H1 (cell line): Measurements from ENCODE around the gene CCDC137. TPM values are rescaled to one million over a fixed set of nuclear protein-coding genes. Genes with fewer than 3 reads are reported as not detected.

Experiments used
- BRCA1 ChIP-seq: IDR thresholded peaks from 2 replicates; pipeline ENCODE4 v1.6.1; 2012; ENCODE audit warnings: low read depth, low read length, improper control_type of control experiment
- GABPA ChIP-seq: IDR thresholded peaks from 2 replicates; pipeline ENCODE4 v1.6.1; 2011; ENCODE audit warnings: mild to moderate bottlenecking, low read length, moderate library complexity, borderline replicate concordance; ENCODE audit not compliant: insufficient read depth
- KDM1A ChIP-seq: fragments of 200-600, 300-600 bp; sonication (generic); IDR thresholded peaks from 2 replicates; pipeline ENCODE4 v1.7.1; 2016; ENCODE audit warnings: mild to moderate bottlenecking, low read length, borderline replicate concordance
- RAD21 ChIP-seq, 2 experiments: IDR thresholded peaks in 1 of 2; conservative IDR thresholded peaks in 1 of 2; 2 replicates each; pipeline ENCODE4 v1.6.1; 2011; ENCODE audit warnings: low read depth in 2 of 2, low read length in 2 of 2, improper control_type of control experiment in 1 of 2, inconsistent platforms in 1 of 2, mild to moderate bottlenecking in 1 of 2, moderate library complexity in 1 of 2
- polyA plus RNA-seq, 7 experiments: library from polyadenylated mRNA; depleted of rRNA in 3 of 7; stranded (reverse) in 5 of 7; unstranded in 2 of 7; fragments of >200 nt in 5 of 7; fragments of 200-250 nt in 2 of 7; gene quantifications; 1 replicate in 5 of 7; 2 replicates in 1 of 7; 4 replicates in 1 of 7; pipeline versions ENCODE4 v1.2.1 to v1.2.3, GENCODE V29; 2011 to 2013; ENCODE audit warnings: missing spikeins in 2 of 7, mixed read lengths in 2 of 7
- total RNA-seq: library from RNA; stranded (reverse); fragmentation: NEBNext Ultra II Directional; extraction: Animal tissue kit (Norgen Biotek cat#: 25700); gene quantifications from 2 replicates; pipeline ENCODE4 v1.2.1, GENCODE V29; 2021
- TF ChIP-seq, protein P1 (sequence below): fragments of 300-600 bp; sonication (generic); IDR thresholded peaks from 2 replicates; pipeline ENCODE4 v1.7.1; 2012; ENCODE audit warnings: low read length, moderate library complexity, mild to moderate bottlenecking, inconsistent platforms; ENCODE audit not compliant: insufficient replicate concordance

CCDC137 gene
- total and polyA plus RNA-seq, 2 of the 8 experiments (the other 6 are each of a cell fraction or from before 2014, with no cell fraction given): 17.6 to 38.6 TPM

- TF ChIP-seq, protein P1, sequence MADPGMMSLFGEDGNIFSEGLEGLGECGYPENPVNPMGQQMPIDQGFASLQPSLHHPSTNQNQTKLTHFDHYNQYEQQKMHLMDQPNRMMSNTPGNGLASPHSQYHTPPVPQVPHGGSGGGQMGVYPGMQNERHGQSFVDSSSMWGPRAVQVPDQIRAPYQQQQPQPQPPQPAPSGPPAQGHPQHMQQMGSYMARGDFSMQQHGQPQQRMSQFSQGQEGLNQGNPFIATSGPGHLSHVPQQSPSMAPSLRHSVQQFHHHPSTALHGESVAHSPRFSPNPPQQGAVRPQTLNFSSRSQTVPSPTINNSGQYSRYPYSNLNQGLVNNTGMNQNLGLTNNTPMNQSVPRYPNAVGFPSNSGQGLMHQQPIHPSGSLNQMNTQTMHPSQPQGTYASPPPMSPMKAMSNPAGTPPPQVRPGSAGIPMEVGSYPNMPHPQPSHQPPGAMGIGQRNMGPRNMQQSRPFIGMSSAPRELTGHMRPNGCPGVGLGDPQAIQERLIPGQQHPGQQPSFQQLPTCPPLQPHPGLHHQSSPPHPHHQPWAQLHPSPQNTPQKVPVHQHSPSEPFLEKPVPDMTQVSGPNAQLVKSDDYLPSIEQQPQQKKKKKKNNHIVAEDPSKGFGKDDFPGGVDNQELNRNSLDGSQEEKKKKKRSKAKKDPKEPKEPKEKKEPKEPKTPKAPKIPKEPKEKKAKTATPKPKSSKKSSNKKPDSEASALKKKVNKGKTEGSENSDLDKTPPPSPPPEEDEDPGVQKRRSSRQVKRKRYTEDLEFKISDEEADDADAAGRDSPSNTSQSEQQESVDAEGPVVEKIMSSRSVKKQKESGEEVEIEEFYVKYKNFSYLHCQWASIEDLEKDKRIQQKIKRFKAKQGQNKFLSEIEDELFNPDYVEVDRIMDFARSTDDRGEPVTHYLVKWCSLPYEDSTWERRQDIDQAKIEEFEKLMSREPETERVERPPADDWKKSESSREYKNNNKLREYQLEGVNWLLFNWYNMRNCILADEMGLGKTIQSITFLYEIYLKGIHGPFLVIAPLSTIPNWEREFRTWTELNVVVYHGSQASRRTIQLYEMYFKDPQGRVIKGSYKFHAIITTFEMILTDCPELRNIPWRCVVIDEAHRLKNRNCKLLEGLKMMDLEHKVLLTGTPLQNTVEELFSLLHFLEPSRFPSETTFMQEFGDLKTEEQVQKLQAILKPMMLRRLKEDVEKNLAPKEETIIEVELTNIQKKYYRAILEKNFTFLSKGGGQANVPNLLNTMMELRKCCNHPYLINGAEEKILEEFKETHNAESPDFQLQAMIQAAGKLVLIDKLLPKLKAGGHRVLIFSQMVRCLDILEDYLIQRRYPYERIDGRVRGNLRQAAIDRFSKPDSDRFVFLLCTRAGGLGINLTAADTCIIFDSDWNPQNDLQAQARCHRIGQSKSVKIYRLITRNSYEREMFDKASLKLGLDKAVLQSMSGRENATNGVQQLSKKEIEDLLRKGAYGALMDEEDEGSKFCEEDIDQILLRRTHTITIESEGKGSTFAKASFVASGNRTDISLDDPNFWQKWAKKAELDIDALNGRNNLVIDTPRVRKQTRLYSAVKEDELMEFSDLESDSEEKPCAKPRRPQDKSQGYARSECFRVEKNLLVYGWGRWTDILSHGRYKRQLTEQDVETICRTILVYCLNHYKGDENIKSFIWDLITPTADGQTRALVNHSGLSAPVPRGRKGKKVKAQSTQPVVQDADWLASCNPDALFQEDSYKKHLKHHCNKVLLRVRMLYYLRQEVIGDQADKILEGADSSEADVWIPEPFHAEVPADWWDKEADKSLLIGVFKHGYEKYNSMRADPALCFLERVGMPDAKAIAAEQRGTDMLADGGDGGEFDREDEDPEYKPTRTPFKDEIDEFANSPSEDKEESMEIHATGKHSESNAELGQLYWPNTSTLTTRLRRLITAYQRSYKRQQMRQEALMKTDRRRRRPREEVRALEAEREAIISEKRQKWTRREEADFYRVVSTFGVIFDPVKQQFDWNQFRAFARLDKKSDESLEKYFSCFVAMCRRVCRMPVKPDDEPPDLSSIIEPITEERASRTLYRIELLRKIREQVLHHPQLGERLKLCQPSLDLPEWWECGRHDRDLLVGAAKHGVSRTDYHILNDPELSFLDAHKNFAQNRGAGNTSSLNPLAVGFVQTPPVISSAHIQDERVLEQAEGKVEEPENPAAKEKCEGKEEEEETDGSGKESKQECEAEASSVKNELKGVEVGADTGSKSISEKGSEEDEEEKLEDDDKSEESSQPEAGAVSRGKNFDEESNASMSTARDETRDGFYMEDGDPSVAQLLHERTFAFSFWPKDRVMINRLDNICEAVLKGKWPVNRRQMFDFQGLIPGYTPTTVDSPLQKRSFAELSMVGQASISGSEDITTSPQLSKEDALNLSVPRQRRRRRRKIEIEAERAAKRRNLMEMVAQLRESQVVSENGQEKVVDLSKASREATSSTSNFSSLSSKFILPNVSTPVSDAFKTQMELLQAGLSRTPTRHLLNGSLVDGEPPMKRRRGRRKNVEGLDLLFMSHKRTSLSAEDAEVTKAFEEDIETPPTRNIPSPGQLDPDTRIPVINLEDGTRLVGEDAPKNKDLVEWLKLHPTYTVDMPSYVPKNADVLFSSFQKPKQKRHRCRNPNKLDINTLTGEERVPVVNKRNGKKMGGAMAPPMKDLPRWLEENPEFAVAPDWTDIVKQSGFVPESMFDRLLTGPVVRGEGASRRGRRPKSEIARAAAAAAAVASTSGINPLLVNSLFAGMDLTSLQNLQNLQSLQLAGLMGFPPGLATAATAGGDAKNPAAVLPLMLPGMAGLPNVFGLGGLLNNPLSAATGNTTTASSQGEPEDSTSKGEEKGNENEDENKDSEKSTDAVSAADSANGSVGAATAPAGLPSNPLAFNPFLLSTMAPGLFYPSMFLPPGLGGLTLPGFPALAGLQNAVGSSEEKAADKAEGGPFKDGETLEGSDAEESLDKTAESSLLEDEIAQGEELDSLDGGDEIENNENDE: no peak
- TF ChIP-seq KDM1A (no peak), GABPA (no peak), RAD21 (IDR thresholded peaks at IDR 0.05 in 1 of 2, conservative IDR thresholded peaks at IDR 0.05 in 1 of 2; ENCODE audit: low read depth in 2 of 2, low read length in 2 of 2) (no peak), BRCA1 (no peak)
These were observed 14.8 kb upstream of the CCDC137 start (continued) for GRCh38 chr17:81651692-81652091.
